Common myeloid progenitor, CD34-positive (primary cell): Measurements from ENCODE around the gene PIP5K1C.
"Not testable (repeated sequence)": the region's sequence is repeated elsewhere in the genome, so short reads cannot be mapped to it uniquely, and the experiment has no call there.

ENCODE experiments used
- CTCF ChIA-PET: fragments of 350-600 bp; sonication (Branson Sonifier 250); formaldehyde crosslinking; loops from one replicate; lab custom pipeline; 2021; ENCODE audit warnings: antibody characterized with exemption; lab: Charles Lee
- POLR2A ChIA-PET: fragments of 350-600 bp; sonication (Branson Sonifier 250); formaldehyde crosslinking; loops from one replicate; lab custom pipeline; 2021; ENCODE audit warnings: antibody characterized with exemption; lab: Charles Lee
- DNase-seq, 3 donors: peaks; one replicate each; pipeline versions ENCODE4 v3.0.0 to v3.0.0-alpha.2; 2013
- H3K27ac ChIP-seq, 2 experiments: 1 replicate in 1 of 2; 2 replicates in 1 of 2; pipeline ENCODE4 v1.7.0; 2013; ENCODE audit warnings: inconsistent platforms in 2 of 2, low read length in 2 of 2, mild to moderate bottlenecking in 2 of 2, low read depth in 1 of 2, moderate library complexity in 1 of 2; ENCODE audit not compliant: severe bottlenecking in 2 of 2, insufficient read depth in 1 of 2, poor library complexity in 1 of 2
- H3K27me3 ChIP-seq, 5 experiments: replicated peaks in 2 of 5; 1 replicate in 3 of 5; 2 replicates in 2 of 5; pipeline versions ENCODE4 v1.6.1 to v1.7.0; 2013; ENCODE audit warnings: low read length in 4 of 5, mild to moderate bottlenecking in 2 of 5, moderate library complexity in 2 of 5, inconsistent platforms in 1 of 5; ENCODE audit not compliant: insufficient read depth in 5 of 5, control insufficient read depth in 4 of 5
- H3K36me3 ChIP-seq, 4 experiments: 1 replicate in 2 of 4; 2 replicates in 2 of 4; pipeline versions ENCODE4 v1.6.1 to v1.7.0; 2013; ENCODE audit warnings: low read length in 3 of 4, control low read depth in 1 of 4, mild to moderate bottlenecking in 1 of 4; ENCODE audit not compliant: control insufficient read depth in 4 of 4, insufficient read depth in 4 of 4
- H3K4me1 ChIP-seq, 4 experiments: 1 replicate in 3 of 4; 2 replicates in 1 of 4; pipeline versions ENCODE4 v1.6.1 to v1.7.1; 2013; ENCODE audit warnings: low read length in 3 of 4, mild to moderate bottlenecking in 3 of 4, control low read depth in 1 of 4, inconsistent platforms in 1 of 4, moderate library complexity in 1 of 4; ENCODE audit not compliant: control insufficient read depth in 4 of 4, insufficient read depth in 4 of 4; ENCODE audit errors: control extremely low read depth in 1 of 4
- H3K4me3 ChIP-seq, 7 experiments: 1 replicate in 4 of 7; 2 replicates in 3 of 7; pipeline versions ENCODE4 v1.5.1 to v1.7.0; 2013; ENCODE audit warnings: mild to moderate bottlenecking in 7 of 7, low read length in 6 of 7, moderate library complexity in 6 of 7, inconsistent platforms in 2 of 7, low read depth in 2 of 7, control low read depth in 1 of 7; ENCODE audit not compliant: insufficient read depth in 4 of 7, control insufficient read depth in 1 of 7; ENCODE audit errors: extremely low read depth in 1 of 7
- H3K9me3 ChIP-seq, 5 experiments: 1 replicate in 4 of 5; 2 replicates in 1 of 5; pipeline versions ENCODE4 v1.6.1 to v1.7.1; 2013; ENCODE audit warnings: low read length in 4 of 5, mild to moderate bottlenecking in 2 of 5, inconsistent platforms in 1 of 5, low read depth in 1 of 5, moderate library complexity in 1 of 5; ENCODE audit not compliant: control insufficient read depth in 4 of 5, insufficient read depth in 2 of 5; ENCODE audit errors: control extremely low read depth in 1 of 5
- WGBS: methylation state at CpG from one replicate; pipeline ENCODE4 v1.1.5; 2013; ENCODE audit not compliant: insufficient coverage; 5-methylcytosine and 5-hydroxymethylcytosine counted together

Gene PIP5K1C

GRCh38 chr19:3651684-3652083, 48.6 kb downstream of the PIP5K1C start:
- DNase-seq = no peak
- POLR2A ChIA-PET = no interaction called here
- Histone ChIP-seq H3K4me3 (no peak overlapping the region), H3K4me1 (no peaks in the 10 kb centered on the region), H3K27me3 (no peaks in the 10 kb centered on the region), H3K27ac (no peak overlapping the region), H3K36me3 (peaks cover 0 to 58% (median 20%) of the 10 kb centered on the region in 4 experiments), H3K9me3 (no peaks in the 10 kb centered on the region)
- CTCF ChIA-PET = no interaction called here
- 99% methylated on average over 33 of the region's 33 CpGs for WGBS

GRCh38 chr19:3649888-3650287, 50.4 kb downstream of the PIP5K1C start:
- CTCF ChIA-PET = no interaction called here
- WGBS = 96% methylated on average over 14 of the region's 16 CpGs
- no peaks in the 10 kb centered on the region for H3K27me3 ChIP-seq
- H3K27ac ChIP-seq = no peak overlapping the region
- POLR2A ChIA-PET = no interaction called here
- no peak for DNase-seq
- no peaks in the 10 kb centered on the region for H3K9me3 ChIP-seq
- no peak overlapping the region for H3K4me3 ChIP-seq
- H3K4me1 ChIP-seq = no peaks in the 10 kb centered on the region
- H3K36me3 ChIP-seq = peaks cover 0 to 52% (median 27%) of the 10 kb centered on the region in 4 experiments

GRCh38 chr19:3648037-3648905, 52.0 kb downstream of the PIP5K1C start:
- Histone ChIP-seq H3K4me1 (no peaks in the 10 kb centered on the region), H3K27ac (no peak overlapping the region), H3K9me3 (no peaks in the 10 kb centered on the region), H3K4me3 (no peak overlapping the region), H3K36me3 (peaks cover 0 to 49% (median 29%) of the 10 kb centered on the region in 4 experiments), H3K27me3 (no peaks in the 10 kb centered on the region)
- ChIA-PET CTCF (no interaction called here), POLR2A (no interaction called here)
- WGBS = 98% methylated on average over 23 of the region's 33 CpGs
- no peak for DNase-seq

- CTCF ChIA-PET, H3K27ac ChIP-seq, H3K27me3 ChIP-seq, H3K9me3 ChIP-seq, POLR2A ChIA-PET, H3K4me3 ChIP-seq, H3K4me1 ChIP-seq, DNase-seq: not testable (repeated sequence)
- peaks cover 0 to 44% (median 26%) of the 10 kb centered on the region in 4 experiments for H3K36me3 ChIP-seq
- 97% methylated on average over 5 of the region's 5 CpGs for WGBS
Observed at GRCh38 chr19:3647102-3647501, 53.2 kb downstream of the PIP5K1C start.

GRCh38 chr19:3646336-3647092, 53.8 kb downstream of the PIP5K1C start:
- peaks cover 0 to 42% (median 25%) of the 10 kb centered on the region in 4 experiments for H3K36me3 ChIP-seq
- H3K4me1 ChIP-seq = no peaks in the 10 kb centered on the region
- DNase-seq = no peak
- H3K27me3 ChIP-seq = no peaks in the 10 kb centered on the region
- WGBS = 97% methylated on average over 20 of the region's 23 CpGs
- no peak overlapping the region for H3K27ac ChIP-seq
- H3K4me3 ChIP-seq = no peak overlapping the region
- ChIA-PET CTCF (no interaction called here), POLR2A (no interaction called here)
- no peaks in the 10 kb centered on the region for H3K9me3 ChIP-seq

GRCh38 chr19:3645726-3646125, 54.5 kb downstream of the PIP5K1C start:
- Histone ChIP-seq H3K27ac (no peak overlapping the region), H3K27me3 (no peaks in the 10 kb centered on the region), H3K4me1 (no peaks in the 10 kb centered on the region), H3K9me3 (no peaks in the 10 kb centered on the region), H3K36me3 (peaks cover 0 to 41% (median 23%) of the 10 kb centered on the region in 4 experiments), H3K4me3 (no peak overlapping the region)
- no peak for DNase-seq
- CTCF ChIA-PET = no interaction called here
- POLR2A ChIA-PET = no interaction called here
- over 99% methylated on average over 11 of the region's 21 CpGs for WGBS

- POLR2A ChIA-PET = no interaction called here
- Histone ChIP-seq H3K4me3 (no peak overlapping the region), H3K9me3 (no peaks in the 10 kb centered on the region), H3K27ac (no peak overlapping the region), H3K27me3 (no peaks in the 10 kb centered on the region), H3K36me3 (peaks cover 0 to 38% (median 23%) of the 10 kb centered on the region in 4 experiments), H3K4me1 (no peaks in the 10 kb centered on the region)
- CTCF ChIA-PET = no interaction called here
- no peak for DNase-seq
- WGBS = 98% methylated on average over 9 of the region's 11 CpGs
Observed at GRCh38 chr19:3645067-3645396, 55.2 kb downstream of the PIP5K1C start.
